Superior temporal gyrus (tissue), 1 donor: ENCODE measurements around the gene AKR1B15.
"Not testable (repeated sequence)": the region's sequence is repeated elsewhere in the genome, so short reads cannot be mapped to it uniquely, and the experiment has no call there.

Experiments
- DNase-seq: peaks from one replicate; pipeline ENCODE4 v3.0.0-alpha.2; 2016; ENCODE audit errors: extremely low spot score

The AKR1B15 gene

GRCh38 chr7:134532954-134533218 is 16.0 kb upstream of the AKR1B15 start:
- DNase-seq = no peak

GRCh38 chr7:134533288-134533771 is 15.6 kb upstream of the AKR1B15 start:
- no peak for DNase-seq

- DNase-seq = no peak
Measured at GRCh38 chr7:134534633-134535032, 14.3 kb upstream of the AKR1B15 start.

GRCh38 chr7:134535272-134535918 is 13.5 kb upstream of the AKR1B15 start:
- DNase-seq = no peak

- DNase-seq = no peak
Measured at GRCh38 chr7:134535919-134536299, 13.0 kb upstream of the AKR1B15 start.

- DNase-seq = not testable (repeated sequence)
Measured at GRCh38 chr7:134536558-134536957, 12.4 kb upstream of the AKR1B15 start.

- not testable (repeated sequence) for DNase-seq
Measured at GRCh38 chr7:134537273-134537781, 11.6 kb upstream of the AKR1B15 start.

GRCh38 chr7:134539380-134540004 is 9.4 kb upstream of the AKR1B15 start:
- DNase-seq = no peak

GRCh38 chr7:134541501-134542194 is 7.3 kb upstream of the AKR1B15 start:
- DNase-seq = not testable (repeated sequence)

GRCh38 chr7:134542195-134542771 is 6.6 kb upstream of the AKR1B15 start:
- DNase-seq = no peak

GRCh38 chr7:134545380-134545779 is 3.5 kb upstream of the AKR1B15 start:
- no peak for DNase-seq

- no peak for DNase-seq
Measured at GRCh38 chr7:134545918-134546317, 3.0 kb upstream of the AKR1B15 start.

GRCh38 chr7:134546955-134547354 is 2.0 kb upstream of the AKR1B15 start:
- DNase-seq = no peak

- DNase-seq = peak; percentile 85
Measured at GRCh38 chr7:134547397-134548054, 1.4 kb upstream of the AKR1B15 start.

- DNase-seq = no peak
Measured at GRCh38 chr7:134549366-134549765, 456 bp downstream of the AKR1B15 start.

GRCh38 chr7:134552105-134552504 is 3.2 kb downstream of the AKR1B15 start:
- DNase-seq = no peak

GRCh38 chr7:134553976-134554375 is 5.1 kb downstream of the AKR1B15 start:
- no peak for DNase-seq

GRCh38 chr7:134554417-134554966 is 5.6 kb downstream of the AKR1B15 start:
- no peak for DNase-seq

- DNase-seq = no peak
Measured at GRCh38 chr7:134557391-134557790, 8.5 kb downstream of the AKR1B15 start.

- no peak for DNase-seq
Measured at GRCh38 chr7:134558370-134558769, 9.5 kb downstream of the AKR1B15 start.

GRCh38 chr7:134561616-134562015 is 12.7 kb downstream of the AKR1B15 start:
- DNase-seq = not testable (repeated sequence)

GRCh38 chr7:134562136-134562535 is 13.2 kb downstream of the AKR1B15 start:
- no peak for DNase-seq
